A549 (cell line): Measurements from ENCODE around the gene DVL2.

Experiments
- CTCF ChIP-seq: fragments of >200 bp; sonication (Bioruptor Twin); formaldehyde crosslinking; IDR thresholded peaks from 3 replicates; pipeline ENCODE4 v1.5.1; 2016
- FOSL2 ChIP-seq, 2 experiments: fragments of 450-650 bp in 1 of 2; fragments of >200 bp in 1 of 2; sonication (Bioruptor Twin) in 1 of 2; formaldehyde crosslinking; IDR thresholded peaks; 2 replicates each; pipeline versions ENCODE4 v1.5.0 to v1.6.1; 2016 to 2020; ENCODE audit warnings: mild to moderate bottlenecking in 1 of 2, moderate library complexity in 1 of 2
- REST ChIP-seq: fragments of 200-600 bp; sonication (generic); IDR thresholded peaks from 2 replicates; pipeline ENCODE4 v1.6.1; 2016; ENCODE audit warnings: antibody characterized with exemption, mild to moderate bottlenecking, moderate library complexity

- TF ChIP-seq REST (no peak), FOSL2 (IDR thresholded peaks at IDR 0.05) (no peak), FOSL2 (CRISPR knock-in tag; IDR thresholded peaks at IDR 0.05) (no peak), CTCF (no peak)
Measured at GRCh38 chr17:7261379-7262191, 27.3 kb upstream of the DVL2 start.
